GM19025 (cell line): Measurements from ENCODE around the gene KLF16.

ENCODE experiments used
- ATAC-seq: cut with Tn5 transposase; IDR thresholded peaks from one replicate; pipeline ENCODE4 v1.9.1; 2021; ENCODE audit warnings: mild to moderate bottlenecking, low read depth, moderate library complexity; ENCODE audit not compliant: unreplicated experiment

The KLF16 gene

GRCh38 chr19:1827566-1828278 lies 35.7 kb downstream of the KLF16 start:
- ATAC-seq: no peak

GRCh38 chr19:1826557-1827521 lies 36.5 kb downstream of the KLF16 start:
- no peak for ATAC-seq

- no peak for ATAC-seq
These were observed 37.3 kb downstream of the KLF16 start for GRCh38 chr19:1825909-1826556.

GRCh38 chr19:1824252-1824622 lies 39.1 kb downstream of the KLF16 start:
- no peak for ATAC-seq

- no peak for ATAC-seq
These were observed 39.7 kb downstream of the KLF16 start for GRCh38 chr19:1823539-1824251.

- no peak for ATAC-seq
These were observed 40.4 kb downstream of the KLF16 start for GRCh38 chr19:1823020-1823419.

GRCh38 chr19:1822210-1822609 lies 41.2 kb downstream of the KLF16 start:
- ATAC-seq: no peak

GRCh38 chr19:1819341-1820255 lies 43.8 kb downstream of the KLF16 start:
- ATAC-seq: no peak

- no peak for ATAC-seq
These were observed 44.7 kb downstream of the KLF16 start for GRCh38 chr19:1818549-1819195.

GRCh38 chr19:1817553-1818179 lies 45.7 kb downstream of the KLF16 start:
- ATAC-seq: no peak

GRCh38 chr19:1816530-1817298 lies 46.7 kb downstream of the KLF16 start:
- ATAC-seq: no peak

- ATAC-seq: no peak
These were observed 47.5 kb downstream of the KLF16 start for GRCh38 chr19:1815605-1816529.

GRCh38 chr19:1814833-1815604 lies 48.4 kb downstream of the KLF16 start:
- no peak for ATAC-seq

GRCh38 chr19:1814391-1814790 lies 49.0 kb downstream of the KLF16 start:
- ATAC-seq: no peak

GRCh38 chr19:1813192-1814182 lies 49.9 kb downstream of the KLF16 start:
- no peak for ATAC-seq
